HG02973 (cell line): ENCODE results near the gene HBZ.
"Not testable (repeated sequence)": the region's sequence is repeated elsewhere in the genome, so short reads cannot be mapped to it uniquely, and the experiment has no call there.

Experiments
- ATAC-seq: cut with Tn5 transposase; IDR thresholded peaks from one replicate; pipeline ENCODE4 v1.9.1; 2021; ENCODE audit warnings: moderate library complexity; ENCODE audit not compliant: unreplicated experiment

HBZ gene

DNA sequence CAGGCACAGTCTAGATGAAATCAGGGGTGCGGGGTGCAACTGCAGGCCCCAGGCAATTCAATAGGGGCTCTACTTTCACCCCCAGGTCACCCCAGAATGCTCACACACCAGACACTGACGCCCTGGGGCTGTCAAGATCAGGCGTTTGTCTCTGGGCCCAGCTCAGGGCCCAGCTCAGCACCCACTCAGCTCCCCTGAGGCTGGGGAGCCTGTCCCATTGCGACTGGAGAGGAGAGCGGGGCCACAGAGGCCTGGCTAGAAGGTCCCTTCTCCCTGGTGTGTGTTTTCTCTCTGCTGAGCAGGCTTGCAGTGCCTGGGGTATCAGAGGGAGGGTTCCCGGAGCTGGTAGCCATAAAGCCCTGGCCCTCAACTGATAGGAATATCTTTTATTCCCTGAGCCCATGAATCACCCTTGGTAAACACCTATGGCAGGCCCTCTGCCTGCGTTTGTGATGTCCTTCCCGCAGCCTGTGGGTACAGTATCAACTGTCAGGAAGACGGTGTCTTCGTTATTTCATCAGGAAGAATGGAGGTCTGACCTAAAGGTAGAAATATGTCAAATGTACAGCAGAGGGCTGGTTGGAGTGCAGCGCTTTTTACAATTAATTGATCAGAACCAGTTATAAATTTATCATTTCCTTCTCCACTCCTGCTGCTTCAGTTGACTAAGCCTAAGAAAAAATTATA, 25.7 kb downstream of the HBZ start:
- no peak for ATAC-seq

DNA sequence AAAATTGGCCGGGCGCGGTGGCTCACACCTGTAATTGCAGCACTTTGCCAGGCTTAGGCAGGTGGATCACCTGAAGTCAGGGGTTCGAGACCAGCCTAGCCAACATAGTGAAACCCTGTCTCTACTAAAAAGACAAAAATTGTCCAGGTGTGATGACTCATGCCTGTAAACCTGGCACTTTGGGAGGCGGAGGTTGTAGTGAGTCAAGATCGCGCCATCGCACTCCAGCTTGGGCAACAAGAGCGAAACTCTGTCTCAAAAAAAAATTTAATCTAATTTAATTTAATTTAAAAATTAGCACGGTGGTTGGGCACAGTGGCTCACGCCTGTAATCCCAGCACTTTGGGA, 26.2 kb downstream of the HBZ start:
- no peak for ATAC-seq

DNA sequence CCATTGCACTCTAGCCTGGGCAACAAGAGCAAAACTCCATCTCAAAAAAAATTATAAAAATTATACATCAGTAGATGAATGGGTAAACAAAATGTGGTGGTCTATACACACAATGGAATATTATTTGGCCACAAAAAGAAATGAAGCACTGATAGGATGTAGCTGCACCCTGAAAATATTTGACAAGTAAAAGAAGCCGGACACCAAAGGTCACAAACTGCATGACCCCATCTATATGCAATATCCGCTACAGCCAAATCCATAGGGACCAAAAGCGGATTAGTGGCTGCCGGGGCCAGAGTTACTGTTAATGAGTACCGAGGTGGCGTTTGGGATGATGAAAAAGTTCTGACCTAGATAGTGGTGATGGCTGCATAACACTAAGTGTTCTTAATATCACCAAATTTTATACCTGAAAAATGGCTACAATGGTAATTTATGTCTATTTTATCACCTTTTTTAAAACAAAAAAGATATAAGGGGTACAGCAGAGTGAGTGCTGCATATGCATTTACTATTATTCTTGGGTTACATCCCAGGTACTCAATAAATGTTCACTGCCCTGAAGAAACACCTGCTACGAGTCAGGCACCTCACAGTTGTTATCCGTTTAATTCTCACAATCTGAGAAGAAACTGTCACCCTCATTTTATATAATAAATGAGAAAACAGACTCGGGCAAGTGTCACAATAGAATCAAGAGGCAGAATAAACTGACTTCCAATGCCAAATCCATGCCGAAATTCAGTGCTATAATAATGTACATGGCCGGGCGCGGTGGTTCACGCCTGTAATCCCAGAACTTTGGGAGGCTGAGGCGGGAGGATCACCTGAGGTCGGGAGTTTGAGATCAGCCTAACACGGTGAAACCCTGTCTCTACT, 27.0 kb downstream of the HBZ start:
- ATAC-seq, result no peak

DNA sequence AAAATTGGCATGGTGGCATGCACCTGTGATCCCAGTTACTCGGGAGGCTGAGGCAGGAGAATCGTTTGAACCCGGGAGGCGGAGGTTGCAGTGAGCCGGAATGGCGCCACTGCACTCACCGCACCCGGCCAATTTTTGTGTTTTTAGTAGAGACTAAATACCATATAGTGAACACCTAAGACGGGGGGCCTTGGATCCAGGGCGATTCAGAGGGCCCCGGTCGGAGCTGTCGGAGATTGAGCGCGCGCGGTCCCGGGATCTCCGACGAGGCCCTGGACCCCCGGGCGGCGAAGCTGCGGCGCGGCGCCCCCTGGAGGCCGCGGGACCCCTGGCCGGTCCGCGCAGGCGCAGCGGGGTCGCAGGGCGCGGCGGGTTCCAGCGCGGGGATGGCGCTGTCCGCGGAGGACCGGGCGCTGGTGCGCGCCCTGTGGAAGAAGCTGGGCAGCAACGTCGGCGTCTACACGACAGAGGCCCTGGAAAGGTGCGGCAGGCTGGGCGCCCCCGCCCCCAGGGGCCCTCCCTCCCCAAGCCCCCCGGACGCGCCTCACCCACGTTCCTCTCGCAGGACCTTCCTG, 27.7 kb downstream of the HBZ start, which contains the start of gene HBQ1:
TSS of gene HBQ1 (plus strand) at position 359 of the 575 bp plus-strand sequence. CDS start at position 387, 28 bp downstream.
- ATAC-seq, result no peak

DNA sequence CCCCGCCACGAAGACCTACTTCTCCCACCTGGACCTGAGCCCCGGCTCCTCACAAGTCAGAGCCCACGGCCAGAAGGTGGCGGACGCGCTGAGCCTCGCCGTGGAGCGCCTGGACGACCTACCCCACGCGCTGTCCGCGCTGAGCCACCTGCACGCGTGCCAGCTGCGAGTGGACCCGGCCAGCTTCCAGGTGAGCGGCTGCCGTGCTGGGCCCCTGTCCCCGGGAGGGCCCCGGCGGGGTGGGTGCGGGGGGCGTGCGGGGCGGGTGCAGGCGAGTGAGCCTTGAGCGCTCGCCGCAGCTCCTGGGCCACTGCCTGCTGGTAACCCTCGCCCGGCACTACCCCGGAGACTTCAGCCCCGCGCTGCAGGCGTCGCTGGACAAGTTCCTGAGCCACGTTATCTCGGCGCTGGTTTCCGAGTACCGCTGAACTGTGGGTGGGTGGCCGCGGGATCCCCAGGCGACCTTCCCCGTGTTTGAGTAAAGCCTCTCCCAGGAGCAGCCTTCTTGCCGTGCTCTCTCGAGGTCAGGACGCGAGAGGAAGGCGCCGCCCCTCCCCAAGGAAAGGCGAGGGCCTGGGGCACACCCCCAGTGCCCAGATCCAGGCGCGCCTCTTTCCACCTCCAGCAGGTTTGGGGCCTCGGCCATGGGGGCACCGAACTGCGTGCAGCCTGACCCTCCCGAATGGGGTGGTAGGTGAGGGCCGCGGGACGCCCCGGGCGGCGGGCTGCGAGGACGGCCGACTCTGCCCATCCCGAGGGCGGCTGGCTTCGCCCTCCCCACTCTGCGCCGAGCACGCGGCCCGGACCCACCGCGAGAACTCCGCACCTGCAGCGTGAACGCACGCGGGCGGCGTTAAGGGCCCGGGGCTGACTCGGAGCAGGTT, 28.5 kb downstream of the HBZ start:
- no peak for ATAC-seq

DNA sequence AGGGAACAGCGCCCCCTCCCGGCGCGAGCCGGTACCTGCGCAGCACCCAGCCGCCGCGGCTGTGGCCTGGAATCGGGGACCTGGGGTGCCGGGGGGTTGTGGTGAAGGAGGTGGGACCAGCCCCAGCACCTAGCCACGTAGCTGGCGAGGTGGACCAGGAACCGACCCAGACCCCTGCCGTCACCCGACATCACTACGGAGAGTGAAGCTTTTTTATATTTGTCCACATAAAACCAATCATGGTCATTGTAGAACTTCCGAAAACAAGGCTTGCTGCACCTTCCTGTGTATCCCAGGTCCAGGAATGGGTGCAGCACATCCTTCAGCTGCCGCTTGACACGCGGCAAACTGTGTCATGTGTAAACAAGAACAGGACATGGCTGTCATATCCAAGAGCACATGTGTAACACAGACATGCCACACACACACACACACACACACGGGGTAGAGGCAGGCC, 29.1 kb downstream of the HBZ start:
- ATAC-seq, result no peak

DNA sequence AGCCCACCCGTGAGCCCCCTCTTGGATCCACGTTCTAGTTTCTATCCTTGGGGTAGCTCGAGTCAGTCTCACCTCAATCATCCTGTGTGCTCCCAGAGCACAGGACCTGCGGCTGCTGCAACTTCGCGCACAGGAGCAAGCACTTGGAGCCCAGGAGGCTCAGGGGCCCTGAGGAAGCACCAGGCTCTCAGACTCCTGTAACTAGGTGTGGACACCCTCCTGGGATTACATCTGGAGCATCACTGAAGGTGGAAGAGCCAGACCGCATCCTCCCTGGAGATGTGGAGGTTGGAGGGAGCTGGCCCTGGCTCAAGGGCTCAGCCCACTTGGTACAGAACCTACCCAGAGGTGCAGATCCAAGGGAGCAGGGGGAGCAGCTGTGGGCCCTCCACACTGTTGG, 30.6 kb downstream of the HBZ start:
- no peak for ATAC-seq

DNA sequence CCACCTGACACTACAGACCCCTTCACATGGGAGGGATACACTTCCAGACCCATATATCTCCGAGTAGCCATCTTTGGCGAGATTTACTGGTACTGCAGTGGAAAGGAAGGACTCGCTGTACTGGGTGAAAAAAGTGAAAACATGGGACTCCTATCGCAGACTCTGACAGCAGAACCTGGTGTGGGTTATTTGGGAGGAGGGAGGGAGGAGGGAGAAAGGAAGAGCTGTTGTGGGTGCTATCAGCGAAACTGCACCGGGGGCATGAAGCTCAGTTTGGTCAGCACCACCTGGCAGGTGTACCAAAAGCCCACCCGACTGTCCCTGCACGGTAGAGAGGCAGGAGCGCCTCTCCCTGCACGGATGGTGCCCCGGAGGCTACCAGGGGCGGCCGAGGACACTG, 32.8 kb downstream of the HBZ start:
- no peak for ATAC-seq

DNA sequence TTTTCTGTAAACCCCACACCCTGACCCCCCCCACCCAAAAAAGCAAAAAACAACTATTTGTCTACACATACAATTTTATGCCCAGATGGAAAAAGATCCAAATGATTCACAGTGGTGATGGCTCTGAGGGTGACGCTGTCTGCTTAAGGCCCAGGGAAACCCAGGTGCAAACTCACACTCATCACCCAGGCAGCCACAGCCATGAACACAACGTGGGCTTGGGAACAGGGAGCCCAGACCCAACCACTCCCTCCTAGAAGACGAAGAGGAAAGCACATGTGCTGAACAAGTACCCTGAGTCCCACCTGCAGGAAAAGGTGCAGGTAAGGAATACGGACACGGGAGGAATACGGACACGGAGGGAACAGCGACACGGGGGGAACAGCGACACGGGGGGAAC, 33.2 kb downstream of the HBZ start:
- no peak for ATAC-seq

DNA sequence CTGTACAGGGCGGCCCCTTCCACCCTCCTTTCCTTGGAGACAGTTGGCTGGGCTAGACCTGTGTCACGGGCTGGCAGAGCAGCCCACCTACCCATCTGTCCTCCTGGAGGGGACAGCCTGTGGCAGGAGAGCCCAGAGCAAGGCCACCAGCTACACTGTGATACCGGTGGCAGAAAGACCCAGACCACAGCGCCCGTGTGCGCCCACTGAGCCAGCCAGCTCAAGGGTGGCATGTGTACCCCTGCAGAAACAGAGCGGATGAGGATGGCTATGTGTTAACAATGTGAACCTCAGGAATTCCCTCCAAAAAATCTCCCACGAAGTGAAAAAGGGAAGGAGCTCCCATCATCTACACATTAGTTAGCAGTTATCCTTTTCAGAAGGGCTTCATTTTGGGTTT, 34.9 kb downstream of the HBZ start:
- no peak for ATAC-seq

DNA sequence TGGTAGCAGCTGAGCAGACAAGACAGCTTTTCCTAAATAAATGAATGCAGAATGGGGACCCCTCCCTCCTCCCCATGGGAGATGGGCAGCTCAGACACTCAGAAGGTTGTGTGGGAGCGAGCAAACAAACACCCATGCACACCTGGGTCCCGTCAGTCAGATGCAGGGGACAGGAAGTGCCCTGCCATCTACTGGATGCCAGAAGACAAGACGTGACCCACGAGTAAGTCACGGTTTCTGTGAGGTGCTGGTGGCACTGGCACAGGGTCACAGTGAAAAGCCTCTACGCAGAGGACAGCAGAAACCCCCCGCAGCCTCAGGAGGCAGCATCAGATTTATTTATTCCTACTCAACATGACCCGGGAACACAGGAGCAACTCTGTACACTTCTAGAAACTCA, 36.2 kb downstream of the HBZ start:
- no peak for ATAC-seq

DNA sequence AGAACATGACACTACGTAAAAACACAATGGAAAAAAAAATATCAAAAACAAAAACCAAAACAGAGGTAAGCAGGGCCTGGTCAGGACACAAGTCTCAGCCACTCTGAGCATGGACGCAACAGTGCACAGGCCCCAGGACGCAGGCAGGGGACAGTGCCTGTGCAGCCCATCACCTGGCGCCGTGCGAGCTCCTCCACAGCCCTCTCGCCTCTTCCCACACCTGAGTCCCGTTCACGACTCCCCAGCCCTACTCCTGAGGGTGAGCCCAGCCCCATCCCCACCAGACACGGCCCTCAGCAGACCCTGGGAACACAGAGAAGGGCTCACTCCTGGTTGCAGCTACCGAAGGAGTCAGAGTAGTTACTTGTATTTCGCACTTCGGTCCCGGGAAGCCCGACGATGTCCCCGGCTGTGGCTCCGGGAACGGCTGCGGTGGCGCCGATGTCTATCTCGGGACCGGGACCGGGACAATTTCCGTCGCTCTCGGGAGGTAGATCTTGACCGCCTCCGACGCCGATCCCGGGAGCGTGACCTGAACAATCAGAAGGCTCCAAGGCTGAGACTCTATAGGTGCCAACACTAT, 37.3 kb downstream of the HBZ start:
- ATAC-seq, result no peak

DNA sequence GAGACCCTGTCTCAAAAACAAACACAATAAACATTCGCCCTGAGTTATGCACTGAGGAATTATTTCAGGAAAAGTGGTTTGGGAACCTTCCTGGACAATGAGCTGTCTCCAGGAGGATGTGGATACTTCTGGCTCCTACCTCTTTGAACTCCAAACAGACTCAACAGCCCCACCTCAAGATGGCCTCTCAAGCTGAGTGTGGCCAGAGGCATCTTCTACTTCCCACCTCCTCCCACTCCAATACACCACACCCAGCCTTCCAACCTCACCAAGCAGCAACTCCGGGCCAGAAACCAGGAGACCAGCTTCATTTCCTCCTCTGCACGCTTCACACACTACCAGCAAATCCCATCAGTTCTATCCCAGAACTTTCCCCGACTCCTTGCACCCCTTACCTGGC, 39.4 kb downstream of the HBZ start:
- ATAC-seq, result no peak

DNA sequence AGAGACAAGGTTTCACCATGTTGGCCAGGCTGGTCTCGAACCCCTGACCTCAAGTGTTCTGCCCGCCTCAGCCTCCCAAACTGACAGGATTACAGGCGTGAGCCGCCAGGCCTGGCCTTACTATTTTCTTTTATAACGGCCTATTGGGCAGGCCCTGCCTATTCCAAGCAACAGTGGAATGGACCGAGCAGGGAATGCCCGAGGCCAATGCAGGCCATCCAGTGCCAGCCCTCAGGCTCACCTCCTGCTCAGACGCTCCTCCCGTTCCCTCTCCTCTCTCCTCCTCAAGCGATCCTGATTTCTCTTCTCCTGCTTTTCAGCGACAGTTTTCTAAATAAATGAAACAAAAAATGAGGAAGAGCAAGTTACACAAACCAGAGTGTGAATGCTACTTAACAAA, 40.2 kb downstream of the HBZ start:
- no peak for ATAC-seq

DNA sequence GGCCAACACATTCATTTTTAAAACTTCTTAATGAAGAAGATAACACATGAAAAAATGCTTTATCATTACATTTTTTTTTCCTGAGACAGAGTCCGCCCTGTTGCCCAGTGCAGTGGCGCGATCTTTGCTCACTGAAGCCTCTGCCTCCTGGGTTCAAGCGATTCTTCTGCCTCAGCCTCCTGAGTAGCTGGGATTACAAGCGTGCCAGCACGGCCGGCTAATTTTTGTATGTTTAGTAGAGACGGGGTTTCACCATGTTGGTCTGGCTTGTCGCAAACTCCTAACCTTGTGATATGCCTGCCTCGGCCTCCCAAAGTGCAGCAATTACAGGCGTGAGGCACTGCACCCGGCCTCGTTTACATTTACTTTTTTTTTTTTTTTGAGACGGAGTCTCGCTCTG, 41.0 kb downstream of the HBZ start:
- no peak for ATAC-seq

DNA sequence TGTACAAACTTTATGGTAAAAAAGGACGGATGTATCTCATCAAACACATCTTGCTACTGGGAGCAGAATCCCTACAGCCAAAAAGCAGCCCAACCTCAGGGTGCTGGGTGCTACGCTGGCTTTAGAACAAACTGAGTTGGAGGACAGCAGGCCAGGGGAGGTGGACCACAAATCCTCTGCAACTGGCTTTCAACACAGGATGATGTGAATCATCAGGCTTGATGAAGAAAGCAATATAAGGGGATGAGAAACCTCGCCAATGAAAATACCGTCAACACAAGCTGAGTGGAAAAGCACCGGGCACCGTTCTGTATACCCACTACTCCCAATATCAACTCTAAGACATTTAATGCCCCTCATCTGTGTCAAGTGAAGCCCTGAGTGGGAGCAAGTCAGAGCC, 42.1 kb downstream of the HBZ start:
- no peak for ATAC-seq

DNA sequence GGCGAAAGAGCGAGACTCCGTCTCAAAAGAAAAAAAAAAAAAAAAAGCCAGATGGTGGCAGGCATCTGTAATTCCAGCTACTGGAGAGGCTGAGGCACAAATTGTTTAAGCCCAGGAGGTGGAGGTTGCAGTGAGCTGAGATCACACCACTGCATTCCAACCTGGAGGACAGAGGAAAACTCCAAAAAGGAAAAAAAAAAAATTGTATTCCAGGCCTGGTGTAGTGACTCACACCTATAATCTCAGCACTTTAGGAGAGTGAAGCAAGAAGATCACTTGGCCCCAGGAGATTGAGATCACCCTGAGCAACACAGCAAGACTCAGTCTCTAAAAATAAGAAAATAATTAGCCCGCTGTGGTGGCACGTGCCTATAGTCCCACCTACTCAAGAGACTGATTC, 47.9 kb downstream of the HBZ start:
- no peak for ATAC-seq

DNA sequence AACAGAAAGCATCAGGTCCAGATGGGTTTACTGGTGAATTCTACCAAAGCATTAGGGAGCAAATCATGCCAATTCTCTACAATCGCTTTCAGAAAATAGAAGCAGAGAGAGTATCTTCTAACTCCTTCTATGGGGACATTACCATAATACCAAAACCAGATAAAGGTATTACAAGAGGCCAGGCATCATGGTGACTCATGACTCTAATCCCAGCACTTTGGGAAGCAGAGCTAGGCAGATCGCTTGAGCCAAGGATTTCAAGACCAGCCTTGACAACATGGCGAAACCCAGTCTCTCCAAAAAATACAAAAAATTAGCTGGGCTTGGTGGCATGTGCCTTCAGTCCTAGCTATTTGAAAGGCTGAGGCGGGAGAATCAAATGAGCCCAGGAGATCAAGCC, 50.8 kb downstream of the HBZ start:
- no peak for ATAC-seq

DNA sequence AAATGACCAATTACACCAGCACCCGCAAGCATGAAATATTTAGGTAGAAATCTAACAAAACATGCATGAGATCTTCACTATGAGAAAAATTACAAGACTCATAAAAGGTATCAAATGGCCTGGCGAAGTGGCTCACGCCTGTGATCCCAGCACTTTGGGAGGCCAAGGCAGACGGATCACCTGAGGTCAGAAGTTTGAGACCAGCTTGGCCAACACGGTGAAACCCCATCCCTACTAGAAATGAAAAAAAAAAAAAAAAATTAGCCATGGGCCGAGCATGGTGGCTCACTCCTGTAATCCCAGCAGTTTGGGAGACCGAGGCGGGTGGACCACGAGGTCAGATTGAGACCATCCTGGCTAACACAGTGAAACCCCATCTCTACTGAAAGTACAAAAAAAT, 51.6 kb downstream of the HBZ start:
- not testable (repeated sequence) for ATAC-seq
